RWPE1 (cell line): ENCODE measurements around the gene SNPH.

ENCODE experiments used
- CTCF ChIA-PET: fragments of 350-600 bp; sonication (Branson Sonifier 250); formaldehyde crosslinking; extraction: SDS; loops from one replicate; lab custom pipeline; 2021; lab: Yijun Ruan, JAX
- POLR2A ChIA-PET: fragments of 400-600 bp; formaldehyde crosslinking; extraction: SDS; loops from one replicate; lab custom pipeline; 2020; ENCODE audit warnings: antibody characterized with exemption; ENCODE audit not compliant: low non-redundant PET; lab: Yijun Ruan, JAX
- DNase-seq: peaks from one replicate; pipeline ENCODE4 v3.0.0; 2012; ENCODE audit warnings: low spot score
- H3K27ac ChIP-seq: fragments of 450-650 bp; 2 replicates; pipeline ENCODE4 v1.5.1; 2017
- CTCF ChIP-seq: fragments of 450-650 bp; conservative IDR thresholded peaks from 2 replicates; pipeline ENCODE4 v1.5.1; 2017; ENCODE audit warnings: low read depth, mild to moderate bottlenecking

Gene SNPH

GRCh38 chr20:1264727-1265126, 1.4 kb upstream of the SNPH start:
- H3K27ac ChIP-seq = no peak overlapping the region
- POLR2A ChIA-PET = no interaction called here
- no peak for TF ChIP-seq CTCF
- DNase-seq = no peak
- CTCF ChIA-PET = interaction anchor here (0.7 kb wide), 1 partner anchor 257 kb away, joined by 3 read pairs; no protein-coding TSS in a partner anchor

- H3K27ac ChIP-seq = peak overlapping the region; percentile 42
- ChIA-PET POLR2A (no interaction called here), CTCF (interaction anchor here (0.6 kb wide), 1 partner anchor 1449 kb away, joined by 3 read pairs; no protein-coding TSS in a partner anchor)
- DNase-seq = no peak
- TF ChIP-seq CTCF = no peak
Measured at GRCh38 chr20:1265226-1265915, 723 bp upstream of the SNPH start.

GRCh38 chr20:1265916-1266166, 253 bp upstream of the SNPH start:
- no peak for TF ChIP-seq CTCF
- CTCF ChIA-PET = interaction anchor here (0.6 kb wide), 1 partner anchor 1449 kb away, joined by 3 read pairs; no protein-coding TSS in a partner anchor
- no peak for DNase-seq
- H3K27ac ChIP-seq = peak overlapping the region; percentile 42
- POLR2A ChIA-PET = no interaction called here

GRCh38 chr20:1267161-1267560, 1.1 kb downstream of the SNPH start:
- no peak for TF ChIP-seq CTCF
- DNase-seq = no peak
- no peak overlapping the region for H3K27ac ChIP-seq
- POLR2A ChIA-PET = no interaction called here
- CTCF ChIA-PET = interaction anchor here (0.6 kb wide), 2 partner anchors 194 to 200 kb away, joined by 4 to 6 read pairs; partner anchors contain the start of gene NSFL1C

- ChIA-PET POLR2A (no interaction called here), CTCF (no interaction called here)
- DNase-seq = no peak
- H3K27ac ChIP-seq = no peak overlapping the region
- TF ChIP-seq CTCF = no peak
Measured at GRCh38 chr20:1267809-1268374, 1.8 kb downstream of the SNPH start.

GRCh38 chr20:1269235-1269634, 3.1 kb downstream of the SNPH start:
- TF ChIP-seq CTCF = no peak
- no peak for DNase-seq
- ChIA-PET POLR2A (no interaction called here), CTCF (no interaction called here)
- no peak overlapping the region for H3K27ac ChIP-seq
